ENCODE measurements around the gene TBCD.

GRCh38 chr17:82890926-82891678, 139.2 kb downstream of the TBCD start:
- TF ChIP-seq CTCF (IDR thresholded peaks at IDR 0.05) (no peak), POLR2A (IDR thresholded peaks at IDR 0.05) (no peak)
